Fibroblast of upper back skin (primary cell): ENCODE results near the gene VEPH1.

ENCODE experiments used
- DNase-seq: peaks from one replicate; pipeline ENCODE4 v3.0.0-alpha.2; 2013

Gene VEPH1

DNA sequence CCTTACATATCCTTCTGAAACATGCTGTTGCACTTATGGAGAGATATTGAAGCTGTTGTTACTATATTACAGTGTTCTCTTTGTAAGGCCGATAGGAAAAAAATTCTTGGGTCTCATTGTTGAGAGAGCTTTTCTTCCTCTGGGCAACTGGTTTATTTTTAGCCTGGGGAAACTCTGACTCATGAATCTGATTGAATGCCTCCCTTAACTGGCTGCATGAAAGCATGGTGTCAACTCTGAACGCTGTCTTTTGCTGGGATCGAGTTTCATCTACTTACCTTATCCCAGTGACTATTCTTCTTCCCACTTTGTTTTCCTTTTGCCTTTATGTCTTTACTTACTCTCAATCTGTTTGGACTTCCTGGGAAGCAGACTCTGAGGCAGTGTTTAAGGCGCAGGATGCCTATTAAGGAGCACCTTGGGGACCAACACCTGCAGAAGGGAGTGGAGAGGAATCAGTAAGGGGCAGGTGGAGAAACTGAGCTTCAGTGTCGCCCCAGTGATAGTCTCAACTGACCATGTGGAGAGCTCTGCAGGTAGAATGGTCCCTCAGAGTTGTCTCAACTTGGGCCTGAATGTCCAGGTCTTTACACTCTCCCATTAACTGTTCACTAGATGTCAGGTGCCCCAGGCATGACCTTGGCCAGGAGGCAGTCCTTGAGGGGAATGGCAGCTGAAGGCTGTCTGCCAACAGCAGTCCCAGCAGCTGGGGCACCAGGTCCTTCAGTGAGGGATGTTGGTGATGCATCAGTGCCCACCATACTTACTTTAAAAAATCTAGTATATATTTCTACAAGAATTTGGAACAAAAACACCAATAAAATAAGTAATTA is 254.4 kb downstream of the VEPH1 start:
- peak; percentile 92 for DNase-seq

DNA sequence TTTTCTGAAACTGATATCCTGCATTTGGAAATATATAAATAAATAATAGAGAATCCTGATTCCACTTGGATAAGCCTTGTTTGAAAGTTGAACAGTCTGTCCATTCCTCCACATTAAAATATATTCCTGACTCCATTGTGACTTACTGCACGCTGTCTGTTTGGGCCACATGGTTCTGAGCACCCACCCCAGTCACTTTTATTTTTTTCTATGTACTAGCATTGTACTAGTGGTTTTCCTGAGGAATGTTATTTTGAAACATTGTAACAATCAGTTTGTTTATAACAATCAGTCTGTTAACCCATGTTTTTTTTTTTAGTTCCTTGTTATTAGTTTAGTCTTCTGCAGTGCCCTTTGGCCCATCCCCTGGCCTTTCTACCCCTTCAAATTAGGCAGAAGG is 255.8 kb downstream of the VEPH1 start:
- DNase-seq = no peak

DNA sequence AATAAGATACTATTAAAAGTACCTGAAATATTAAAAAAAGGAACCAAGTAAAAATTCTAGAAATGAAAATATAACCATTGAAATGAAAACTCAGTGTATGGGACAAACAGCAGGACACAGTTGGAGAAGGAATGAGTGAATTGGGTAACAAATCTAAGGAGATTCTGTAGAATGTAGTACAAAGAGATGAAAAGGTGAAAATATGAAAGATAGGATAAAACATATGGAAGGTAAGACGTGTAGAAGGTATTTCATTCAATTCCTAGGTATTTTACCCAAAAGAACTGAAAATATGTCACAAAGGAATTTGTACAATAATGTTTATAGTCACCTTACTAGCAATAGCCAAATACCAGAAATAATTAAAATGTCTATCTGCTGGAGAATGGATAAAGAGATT is 260.4 kb downstream of the VEPH1 start:
- no peak for DNase-seq

DNA sequence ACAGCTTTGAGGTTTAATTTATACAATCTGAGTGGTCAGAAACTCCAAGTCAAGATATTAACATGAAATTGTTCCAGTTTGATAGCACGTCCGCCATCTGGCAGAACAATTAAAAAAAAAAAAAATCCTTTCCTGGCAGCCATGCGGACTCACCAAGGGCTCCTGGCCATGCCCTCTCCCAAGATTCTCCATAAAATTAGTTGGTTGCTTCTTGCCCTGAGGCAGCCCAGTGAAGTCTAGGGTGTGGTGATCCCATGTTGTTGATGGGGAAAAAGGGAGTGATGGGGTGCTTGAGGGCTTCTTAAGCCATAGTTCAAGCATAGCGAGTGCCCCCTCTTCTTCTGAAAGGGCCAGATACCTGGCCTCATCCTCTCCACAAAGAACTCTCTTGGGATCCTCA is 261.6 kb downstream of the VEPH1 start:
- no peak for DNase-seq

DNA sequence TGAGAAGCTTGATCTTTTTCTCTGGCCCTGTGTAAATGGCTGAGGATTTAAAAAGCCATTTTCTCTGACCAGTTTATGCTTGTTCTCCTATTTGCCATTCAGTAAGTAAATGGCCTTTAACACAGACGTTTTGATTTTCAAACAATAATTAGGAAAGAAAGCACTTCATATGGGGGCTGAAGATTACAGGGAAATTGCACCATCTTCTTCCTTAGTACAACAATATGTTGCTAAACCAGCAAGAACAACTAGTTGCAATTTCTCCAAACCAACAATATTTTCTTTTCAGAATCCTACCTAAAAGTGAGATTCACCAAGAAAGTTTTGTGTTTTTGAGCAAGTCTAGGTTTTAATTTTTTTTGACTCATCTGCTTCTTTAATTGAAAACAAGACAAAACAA is 262.8 kb downstream of the VEPH1 start:
- no peak for DNase-seq

DNA sequence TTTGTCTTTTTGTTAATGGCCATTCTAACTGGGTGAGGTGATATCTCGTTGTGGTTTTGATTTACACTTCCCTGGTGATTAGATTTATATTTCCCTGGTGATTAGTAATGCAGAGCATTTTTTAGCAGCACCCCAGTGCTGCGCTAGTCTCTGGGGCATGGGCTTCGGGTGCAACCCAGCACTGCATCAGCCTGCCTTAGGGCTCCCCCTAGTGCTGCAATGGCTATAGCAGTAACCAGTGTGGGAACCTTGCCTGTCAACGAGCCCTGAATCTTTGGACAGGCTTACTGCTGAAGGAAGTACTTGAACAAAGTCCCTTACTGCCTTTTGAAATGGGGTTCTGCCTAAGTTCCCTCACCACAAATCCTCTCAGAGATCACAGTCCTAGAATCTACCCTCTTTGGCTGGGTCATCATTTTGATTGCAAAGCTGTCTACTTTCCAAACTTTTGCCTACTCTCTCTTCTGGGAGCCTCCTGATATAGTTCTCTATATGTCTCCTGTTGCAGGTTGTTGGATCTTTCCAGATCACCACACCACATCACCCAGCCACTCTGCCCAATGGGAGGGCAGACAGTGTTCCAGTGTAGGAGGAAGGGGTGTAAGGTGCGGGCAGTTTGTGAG is 264.0 kb downstream of the VEPH1 start:
- peak; percentile 58 for DNase-seq

DNA sequence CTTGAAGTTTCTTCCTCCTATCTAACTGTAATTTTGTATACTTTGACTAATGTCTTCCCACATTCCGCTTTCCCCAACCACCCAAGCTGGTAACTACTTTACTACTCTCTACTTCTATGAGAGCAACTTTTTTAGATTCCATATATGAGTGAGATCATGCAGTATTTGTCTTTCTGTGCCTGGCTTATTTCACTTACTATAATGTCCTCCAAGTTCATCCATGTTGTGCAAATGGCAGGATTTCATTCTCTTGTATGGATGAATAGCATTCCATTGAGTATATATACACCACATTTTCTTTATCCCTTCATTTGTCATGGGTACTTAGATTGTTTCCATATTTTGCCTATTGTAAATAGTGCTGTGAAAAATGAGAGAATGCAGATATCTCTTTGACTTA is 264.8 kb downstream of the VEPH1 start:
- peak; percentile 62 for DNase-seq

DNA sequence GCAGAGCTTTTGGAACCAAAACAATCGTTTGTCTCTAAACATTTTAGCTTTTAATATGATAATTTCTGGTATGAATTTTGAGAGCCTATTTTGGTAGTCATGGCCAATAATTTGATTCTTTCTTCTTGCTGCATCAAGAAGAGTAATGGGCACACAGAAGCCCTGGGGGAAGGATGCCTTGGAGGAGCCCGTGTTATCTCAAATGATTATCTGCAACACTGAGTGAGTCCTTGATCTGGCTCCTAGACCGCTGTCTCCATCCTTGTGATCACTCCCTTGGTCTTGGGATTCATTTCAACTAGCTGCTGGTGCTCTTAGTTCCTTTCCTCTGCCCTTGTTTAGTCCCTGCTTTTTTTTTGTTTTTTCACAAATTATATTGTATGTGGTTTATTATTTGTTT is 265.3 kb downstream of the VEPH1 start:
- no peak for DNase-seq

DNA sequence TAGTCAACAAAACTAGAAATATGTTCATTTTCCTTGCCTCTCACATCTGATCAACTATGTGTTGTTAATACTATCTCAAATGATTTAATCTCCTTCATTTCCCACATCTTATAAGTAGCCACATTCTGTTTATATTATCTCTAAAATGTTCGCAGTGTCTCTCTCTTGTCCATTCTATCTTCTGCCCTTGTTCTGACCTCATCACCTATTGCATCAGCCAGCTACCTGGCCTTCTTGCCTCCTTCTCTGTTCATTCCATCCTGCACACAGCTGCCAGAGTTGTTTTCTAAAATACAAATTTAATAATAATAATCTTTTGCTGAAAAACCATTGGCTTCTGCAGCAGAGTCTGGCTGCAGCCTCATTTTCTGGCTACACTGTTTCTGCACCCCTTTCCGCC is 267.9 kb downstream of the VEPH1 start:
- no peak for DNase-seq

DNA sequence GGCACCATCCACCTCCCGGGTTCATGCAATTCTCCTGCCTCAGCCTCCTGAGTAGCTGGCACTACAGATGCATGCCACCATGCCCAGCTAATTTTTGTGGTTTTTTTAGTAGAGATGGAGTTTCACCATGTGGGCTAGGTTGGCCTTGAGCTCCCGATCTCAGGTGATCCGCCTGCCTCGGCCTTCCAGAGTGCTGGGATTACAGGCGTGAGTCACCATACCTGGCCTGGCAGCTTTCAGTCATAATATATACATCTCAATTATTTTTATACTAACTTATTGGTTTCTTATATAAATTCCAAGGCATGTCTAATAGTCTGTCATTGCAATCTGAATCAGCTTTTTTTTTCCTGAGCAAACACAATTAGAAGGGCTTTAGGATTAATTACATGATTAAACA is 269.3 kb downstream of the VEPH1 start:
- no peak for DNase-seq

DNA sequence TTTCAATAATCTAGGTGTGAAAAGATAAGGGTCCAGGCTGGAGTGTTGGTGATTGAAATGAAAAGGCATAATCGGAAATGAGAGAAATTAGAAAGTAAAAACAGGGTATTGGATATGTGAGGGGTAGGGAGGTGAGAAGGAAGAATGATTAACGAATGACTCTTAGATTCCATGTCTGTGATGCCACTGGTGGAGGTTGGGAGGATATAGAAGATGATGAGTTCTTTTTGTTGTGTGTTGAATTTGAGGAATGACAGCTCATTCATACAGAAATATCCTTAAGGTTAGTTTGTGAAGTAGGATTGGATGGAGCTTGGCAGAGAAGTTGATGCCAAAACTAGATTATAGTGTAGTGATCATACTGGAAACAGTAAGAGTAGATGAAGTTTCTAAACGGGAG is 271.1 kb downstream of the VEPH1 start:
- DNase-seq = no peak

DNA sequence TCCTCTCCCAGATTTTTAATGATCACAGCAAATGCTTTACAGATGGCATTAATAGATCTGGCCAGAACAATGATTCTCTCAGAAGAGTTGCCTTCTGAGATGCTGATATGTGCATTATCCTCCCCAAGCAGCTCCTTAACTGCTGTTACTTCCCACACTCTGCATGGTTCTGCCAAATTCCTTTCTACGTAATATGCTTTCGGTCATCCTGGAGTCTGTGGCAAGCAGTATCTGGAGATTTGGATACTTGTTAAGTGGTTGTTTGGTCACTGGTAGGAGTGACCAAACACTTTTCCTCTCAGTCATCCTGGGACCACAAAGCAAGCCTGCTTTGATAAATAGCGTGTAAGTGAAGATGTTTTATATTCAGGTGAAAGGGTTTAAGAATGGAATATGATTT is 272.1 kb downstream of the VEPH1 start:
- DNase-seq = peak; percentile 73

DNA sequence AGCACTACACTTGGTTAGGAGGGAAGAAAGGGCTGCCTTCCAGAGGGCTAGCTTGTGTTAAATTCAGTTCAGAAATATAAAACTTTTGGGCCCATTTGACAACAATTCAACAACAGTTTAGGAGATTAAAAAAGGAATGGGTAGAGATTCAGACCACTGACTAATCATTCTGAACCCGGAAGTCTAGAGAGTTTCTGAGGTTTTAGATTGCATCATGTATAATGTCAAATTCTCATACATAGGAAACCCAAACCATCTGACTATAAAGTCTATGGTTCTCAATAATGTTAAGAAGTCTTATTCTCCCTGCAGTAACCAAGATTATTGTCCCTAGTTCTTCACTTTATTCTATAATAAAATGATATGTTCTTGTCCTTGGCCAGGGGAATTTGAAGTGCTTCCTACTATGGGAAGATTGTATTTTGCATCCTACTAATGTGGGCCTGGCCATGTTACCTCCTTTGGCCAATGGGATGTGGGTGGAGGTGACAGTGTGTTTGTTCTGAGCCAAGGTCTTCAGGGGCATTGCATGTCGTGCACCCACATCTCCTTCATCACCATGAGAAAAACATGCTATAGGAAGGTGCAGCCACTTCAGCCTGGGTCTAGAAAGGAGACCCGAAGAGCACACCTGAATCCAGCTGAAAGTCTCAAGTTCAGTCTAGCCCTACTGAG is 276.9 kb downstream of the VEPH1 start:
- DNase-seq = peak; percentile 64

DNA sequence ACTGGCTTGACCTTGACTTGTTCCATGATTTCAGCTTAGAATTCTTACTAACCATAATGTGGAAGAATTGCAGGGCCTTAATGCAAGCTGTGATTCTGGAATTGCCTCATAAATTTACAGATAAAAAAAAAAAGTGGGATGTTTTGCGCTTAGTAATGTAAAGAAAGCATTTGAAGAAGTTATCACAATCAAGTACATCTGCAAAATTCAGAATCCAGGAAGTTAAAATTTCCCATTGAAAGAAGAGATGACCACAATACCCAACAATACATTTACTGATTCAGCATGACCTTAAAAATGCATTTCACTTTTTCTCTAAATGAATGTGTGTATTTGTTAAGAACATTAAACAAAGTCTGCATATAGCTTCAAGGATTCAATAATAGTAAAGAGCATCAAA is 278.2 kb downstream of the VEPH1 start:
- no peak for DNase-seq

DNA sequence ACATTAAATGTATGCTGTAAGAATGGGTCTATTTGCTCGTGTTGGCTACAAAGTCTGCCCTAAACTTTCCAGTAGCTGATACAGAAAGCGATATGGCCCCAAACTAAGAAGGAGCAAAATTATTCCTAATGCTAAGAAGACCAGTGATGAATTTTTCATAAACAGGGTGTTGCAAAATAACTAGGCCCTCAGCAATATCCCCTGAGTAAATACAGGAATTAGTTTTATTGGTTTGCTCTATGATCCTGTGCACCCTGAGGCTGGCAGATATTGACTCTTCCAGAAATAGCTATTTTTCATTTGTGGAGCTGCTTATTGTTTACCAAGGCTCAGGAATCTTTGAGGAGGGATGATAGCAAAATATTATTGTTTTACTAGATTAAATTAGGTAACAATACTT is 282.3 kb downstream of the VEPH1 start:
- no peak for DNase-seq

DNA sequence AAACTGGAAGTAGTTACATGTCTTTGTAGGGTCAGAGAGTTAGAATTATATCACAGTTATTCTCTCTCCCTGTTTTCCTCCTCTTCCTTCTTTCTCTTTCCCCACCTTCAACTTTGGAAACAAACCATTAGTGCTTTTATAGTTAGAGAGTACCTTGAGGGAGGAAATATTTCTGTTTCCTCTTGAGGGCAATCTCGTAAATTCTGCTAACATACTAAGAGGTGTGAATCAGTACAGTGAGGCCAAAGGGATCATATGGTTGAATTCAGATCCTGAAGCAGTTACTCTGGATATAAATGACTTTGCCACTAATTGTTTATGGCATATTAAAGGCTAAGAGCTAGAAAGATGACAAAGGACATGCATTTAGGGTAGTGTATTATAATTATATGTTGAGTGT is 283.0 kb downstream of the VEPH1 start:
- no peak for DNase-seq

DNA sequence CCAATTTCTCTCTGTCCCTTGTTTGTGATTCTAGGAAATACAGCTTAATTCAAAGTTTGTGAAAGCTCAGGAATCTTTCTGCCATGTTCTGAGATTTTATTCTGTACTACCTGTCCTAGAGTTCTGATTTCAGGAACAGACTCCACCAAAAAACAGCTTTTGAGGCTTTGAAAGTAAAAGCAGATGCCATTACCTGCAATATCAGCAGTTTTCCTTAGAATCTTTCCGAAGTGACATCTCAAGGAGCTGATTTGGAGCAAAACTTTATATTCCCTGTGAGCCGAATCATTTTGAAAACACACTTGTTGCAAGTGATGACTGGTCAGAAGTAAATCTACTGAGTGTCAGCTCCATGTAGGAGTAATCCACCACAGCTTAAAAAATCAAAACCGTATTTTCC is 284.0 kb downstream of the VEPH1 start:
- DNase-seq = no peak
